ENCODE results near the gene THOC1.

DNA sequence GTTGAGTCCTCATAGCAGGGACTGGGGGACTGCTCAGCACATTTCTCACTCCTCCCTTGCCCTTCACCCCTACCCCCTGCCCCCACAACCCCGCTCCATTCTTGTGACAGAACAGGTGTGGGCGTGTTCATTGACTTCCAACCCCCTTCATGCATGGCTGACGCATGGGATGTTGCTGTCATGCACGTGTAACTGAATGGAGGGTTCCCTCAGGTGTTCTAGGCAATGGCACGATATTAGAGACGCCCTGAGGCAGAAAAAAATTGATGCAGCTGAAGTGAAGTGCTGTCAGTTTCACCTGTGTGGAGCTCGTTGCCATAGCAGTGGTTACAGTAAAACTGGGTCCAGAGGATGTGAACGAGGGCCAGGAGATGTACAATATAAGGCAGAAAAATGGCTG is 6.5 kb upstream of the THOC1 start:
- TF ChIP-seq MXI1 (IDR thresholded peaks at IDR 0.05; ENCODE audit: low read depth, low read length) (no peak), TAF1 (IDR thresholded peaks at IDR 0.05; ENCODE audit: borderline replicate concordance, low read depth, low read length) (no peak), POLR2AphosphoS5 (IDR thresholded peaks at IDR 0.05; ENCODE audit: low read depth, low read length) (no peak), SMC3 (IDR thresholded peaks at IDR 0.05; ENCODE audit: low read depth, low read length) (no peak), SIN3A (IDR thresholded peaks at IDR 0.05; ENCODE audit: borderline replicate concordance, low read depth, low read length) (no peak), RFX5 (IDR thresholded peaks at IDR 0.05; ENCODE audit: low read length) (no peak), CHD2 (IDR thresholded peaks at IDR 0.05; ENCODE audit: low read length, partially characterized antibody) (no peak), JUND (IDR thresholded peaks at IDR 0.05) (no peak)
- TF ChIP-seq, protein P1, sequence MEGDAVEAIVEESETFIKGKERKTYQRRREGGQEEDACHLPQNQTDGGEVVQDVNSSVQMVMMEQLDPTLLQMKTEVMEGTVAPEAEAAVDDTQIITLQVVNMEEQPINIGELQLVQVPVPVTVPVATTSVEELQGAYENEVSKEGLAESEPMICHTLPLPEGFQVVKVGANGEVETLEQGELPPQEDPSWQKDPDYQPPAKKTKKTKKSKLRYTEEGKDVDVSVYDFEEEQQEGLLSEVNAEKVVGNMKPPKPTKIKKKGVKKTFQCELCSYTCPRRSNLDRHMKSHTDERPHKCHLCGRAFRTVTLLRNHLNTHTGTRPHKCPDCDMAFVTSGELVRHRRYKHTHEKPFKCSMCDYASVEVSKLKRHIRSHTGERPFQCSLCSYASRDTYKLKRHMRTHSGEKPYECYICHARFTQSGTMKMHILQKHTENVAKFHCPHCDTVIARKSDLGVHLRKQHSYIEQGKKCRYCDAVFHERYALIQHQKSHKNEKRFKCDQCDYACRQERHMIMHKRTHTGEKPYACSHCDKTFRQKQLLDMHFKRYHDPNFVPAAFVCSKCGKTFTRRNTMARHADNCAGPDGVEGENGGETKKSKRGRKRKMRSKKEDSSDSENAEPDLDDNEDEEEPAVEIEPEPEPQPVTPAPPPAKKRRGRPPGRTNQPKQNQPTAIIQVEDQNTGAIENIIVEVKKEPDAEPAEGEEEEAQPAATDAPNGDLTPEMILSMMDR (IDR thresholded peaks at IDR 0.05) = no peak
- TF ChIP-seq, protein P2, sequence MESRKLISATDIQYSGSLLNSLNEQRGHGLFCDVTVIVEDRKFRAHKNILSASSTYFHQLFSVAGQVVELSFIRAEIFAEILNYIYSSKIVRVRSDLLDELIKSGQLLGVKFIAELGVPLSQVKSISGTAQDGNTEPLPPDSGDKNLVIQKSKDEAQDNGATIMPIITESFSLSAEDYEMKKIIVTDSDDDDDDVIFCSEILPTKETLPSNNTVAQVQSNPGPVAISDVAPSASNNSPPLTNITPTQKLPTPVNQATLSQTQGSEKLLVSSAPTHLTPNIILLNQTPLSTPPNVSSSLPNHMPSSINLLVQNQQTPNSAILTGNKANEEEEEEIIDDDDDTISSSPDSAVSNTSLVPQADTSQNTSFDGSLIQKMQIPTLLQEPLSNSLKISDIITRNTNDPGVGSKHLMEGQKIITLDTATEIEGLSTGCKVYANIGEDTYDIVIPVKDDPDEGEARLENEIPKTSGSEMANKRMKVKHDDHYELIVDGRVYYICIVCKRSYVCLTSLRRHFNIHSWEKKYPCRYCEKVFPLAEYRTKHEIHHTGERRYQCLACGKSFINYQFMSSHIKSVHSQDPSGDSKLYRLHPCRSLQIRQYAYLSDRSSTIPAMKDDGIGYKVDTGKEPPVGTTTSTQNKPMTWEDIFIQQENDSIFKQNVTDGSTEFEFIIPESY (IDR thresholded peaks at IDR 0.05; ENCODE audit: borderline replicate concordance, low read depth) = no peak
